Inferior parietal cortex (tissue), 1 donor: ENCODE results near the gene RANBP17.

Source experiments
- DNase-seq: peaks from one replicate; pipeline ENCODE4 v3.0.0-alpha.2; 2016; ENCODE audit errors: extremely low spot score

RANBP17 gene

DNA sequence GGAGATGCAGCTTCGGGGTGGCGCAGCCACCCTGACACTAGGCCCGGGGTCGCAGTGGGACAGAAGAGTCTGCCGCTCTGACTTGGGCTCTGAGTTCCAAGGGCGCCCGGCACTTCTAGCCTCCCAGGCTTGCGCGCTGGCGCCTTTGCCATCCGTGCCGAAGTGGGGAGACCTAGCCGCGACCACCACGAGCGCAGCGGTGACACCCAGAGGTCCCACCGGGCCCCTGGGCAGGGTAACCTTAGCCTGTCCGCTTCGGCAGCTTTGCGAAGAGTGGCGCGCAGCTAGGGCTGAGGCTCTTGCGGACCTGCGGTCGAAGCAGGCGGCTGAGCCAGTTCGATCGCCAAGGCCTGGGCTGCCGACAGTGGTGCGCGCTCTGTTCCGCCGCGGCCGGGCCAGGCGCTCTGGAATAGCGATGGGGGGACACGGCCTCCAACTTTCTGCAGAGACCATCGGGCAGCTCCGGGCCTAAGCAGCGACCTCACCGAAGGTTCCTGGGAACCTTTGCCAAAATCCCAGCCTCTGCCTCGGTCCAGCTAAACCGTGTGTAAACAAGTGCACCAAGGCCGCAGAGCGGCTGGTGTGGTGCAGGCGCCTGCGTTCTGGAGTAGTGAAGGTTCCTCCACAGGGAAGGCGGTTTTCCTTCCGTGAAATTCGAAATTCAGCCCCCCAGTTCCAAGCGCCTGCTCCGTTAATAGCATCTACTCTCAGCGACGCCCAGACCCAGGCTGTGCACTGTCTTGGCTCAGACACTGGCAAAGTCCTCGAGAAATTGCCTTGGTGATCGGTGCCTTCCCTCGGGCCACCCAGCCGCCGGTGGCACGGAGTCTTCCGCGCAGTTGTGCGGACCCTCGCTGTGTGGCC, 454.7 kb downstream of the RANBP17 start:
- DNase-seq = no peak

DNA sequence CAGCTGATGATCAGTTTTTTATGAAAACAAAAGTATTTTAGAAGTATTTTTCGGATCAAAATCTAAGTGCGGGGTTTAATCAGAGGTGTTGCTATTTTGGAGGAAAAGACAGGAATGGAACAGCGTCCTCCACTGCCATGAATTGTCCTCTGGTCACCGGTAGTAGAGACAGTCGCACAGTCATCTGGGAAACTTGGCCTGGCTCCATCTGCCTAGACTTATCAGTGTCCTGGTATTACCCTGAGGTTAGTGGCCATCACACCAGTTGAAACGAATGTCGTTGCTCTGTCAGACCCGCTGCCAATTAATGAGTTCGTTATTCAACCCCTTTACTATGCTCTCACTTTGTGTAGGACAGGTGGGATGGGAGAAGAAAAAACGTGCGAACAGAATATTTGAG, 455.4 kb downstream of the RANBP17 start:
- no peak for DNase-seq

DNA sequence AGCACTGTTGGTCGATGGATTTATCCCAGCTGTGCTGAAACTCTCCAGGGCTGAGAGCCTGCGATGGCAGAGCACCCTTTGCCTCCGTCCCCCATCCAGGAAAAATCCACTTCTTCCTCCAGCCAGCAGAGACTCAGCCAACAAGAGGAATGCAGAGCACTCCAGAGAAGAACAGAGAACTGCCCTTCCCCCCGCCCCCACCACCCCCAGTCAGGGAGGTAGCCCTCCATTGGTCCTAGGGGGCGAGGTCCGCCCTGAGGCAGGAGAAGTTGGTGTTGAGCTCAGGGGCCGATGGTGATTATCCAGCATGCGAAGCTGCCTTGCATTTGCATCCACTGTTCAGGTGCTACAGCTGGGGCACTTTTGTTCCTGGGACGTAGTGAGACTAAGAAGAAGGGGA, 456.2 kb downstream of the RANBP17 start:
- no peak for DNase-seq

DNA sequence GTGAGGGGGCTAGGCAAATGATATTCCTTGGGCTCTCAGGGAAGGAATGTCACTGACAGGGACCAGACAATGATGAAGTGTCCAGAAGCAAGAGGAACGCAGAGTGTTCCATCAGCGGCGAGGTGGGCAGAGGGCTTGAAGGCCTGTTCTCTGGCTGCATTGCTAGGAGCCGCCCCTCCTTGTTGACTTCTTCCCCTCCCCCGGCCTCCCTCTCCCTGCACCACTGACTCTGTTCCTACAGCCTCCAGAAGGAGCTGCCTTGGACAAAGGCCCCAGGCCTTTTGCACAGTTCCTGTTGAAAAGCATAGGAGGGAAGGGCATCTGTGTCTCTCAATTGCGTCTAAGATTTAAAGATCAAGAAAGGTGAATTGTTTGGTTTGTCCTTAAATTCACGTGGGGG, 459.6 kb downstream of the RANBP17 start:
- DNase-seq = no peak

DNA sequence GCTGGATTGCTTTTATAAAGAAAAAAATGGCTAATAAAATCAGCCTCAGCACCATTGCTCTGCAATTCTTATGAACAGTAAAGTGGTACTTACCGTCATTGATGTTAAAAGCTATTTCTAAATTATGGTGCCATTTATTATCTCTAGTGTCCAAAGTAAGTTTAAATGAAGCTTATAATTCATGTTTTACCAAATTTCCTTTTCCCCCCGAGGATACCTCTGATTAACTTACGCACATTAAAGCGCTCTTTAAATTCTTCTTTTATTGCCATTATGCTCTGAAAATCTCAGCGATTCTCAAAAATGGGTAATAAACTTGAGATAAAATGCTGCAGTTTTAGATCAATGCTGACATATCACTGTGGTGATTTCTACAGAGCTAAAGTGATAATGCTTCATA, 460.7 kb downstream of the RANBP17 start:
- DNase-seq = no peak

DNA sequence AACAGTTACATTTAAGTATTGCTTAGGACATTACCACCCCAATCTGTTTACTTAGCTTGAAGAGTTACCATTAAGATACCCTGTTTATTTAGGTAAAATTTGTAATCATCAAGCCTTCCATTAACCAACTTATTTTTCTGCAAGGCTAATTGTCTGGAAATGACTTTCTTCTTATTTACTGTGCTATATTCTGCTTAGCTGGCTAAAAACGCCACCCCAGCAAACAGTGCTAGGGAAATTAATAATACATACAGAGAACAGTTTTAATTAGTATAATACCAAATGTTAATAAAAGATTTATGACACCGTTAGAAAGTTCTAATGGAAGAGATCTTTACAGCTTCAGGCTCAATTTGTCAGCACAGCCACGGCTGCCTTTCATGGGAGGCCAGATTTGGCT, 461.2 kb downstream of the RANBP17 start:
- DNase-seq = no peak

DNA sequence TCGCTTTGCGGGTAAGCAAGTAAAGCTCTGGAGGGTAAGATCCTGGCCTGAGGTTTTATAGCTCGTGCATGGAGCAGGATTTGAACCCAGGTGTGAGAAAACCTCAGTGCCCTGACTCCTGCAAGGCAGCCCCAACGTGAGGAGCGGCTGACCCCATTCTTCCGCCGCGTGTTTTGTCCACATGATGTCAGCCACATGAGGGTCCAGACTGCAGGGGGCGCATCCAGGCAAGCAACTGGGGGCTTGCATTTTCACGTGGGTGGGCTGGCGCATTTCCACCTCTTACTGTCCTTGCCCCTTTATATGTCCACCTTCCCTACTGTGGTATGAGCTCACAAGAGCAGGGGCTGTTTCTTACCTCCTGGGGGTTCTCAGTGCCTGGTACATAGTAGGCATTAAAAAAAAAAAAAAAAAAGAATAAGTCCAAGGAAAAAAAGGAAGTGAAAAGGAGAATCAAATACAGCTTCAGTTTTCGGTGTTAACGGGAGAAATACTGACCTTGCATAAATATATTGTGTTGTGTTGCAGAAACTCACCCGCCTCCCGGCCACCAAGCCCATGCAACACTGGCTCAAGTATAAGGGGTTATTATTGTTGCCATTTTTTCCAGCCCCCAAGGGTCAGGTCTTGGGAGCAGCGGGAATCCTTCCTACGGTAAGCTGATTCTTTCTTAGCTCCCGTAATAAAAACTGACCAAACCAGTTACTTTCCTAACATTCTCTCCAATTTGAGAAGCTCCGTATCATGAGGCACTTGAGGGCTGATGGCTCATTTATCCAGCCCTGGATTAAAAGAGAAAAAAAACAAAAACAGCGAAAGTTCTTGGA, 462.2 kb downstream of the RANBP17 start:
- DNase-seq = no peak

DNA sequence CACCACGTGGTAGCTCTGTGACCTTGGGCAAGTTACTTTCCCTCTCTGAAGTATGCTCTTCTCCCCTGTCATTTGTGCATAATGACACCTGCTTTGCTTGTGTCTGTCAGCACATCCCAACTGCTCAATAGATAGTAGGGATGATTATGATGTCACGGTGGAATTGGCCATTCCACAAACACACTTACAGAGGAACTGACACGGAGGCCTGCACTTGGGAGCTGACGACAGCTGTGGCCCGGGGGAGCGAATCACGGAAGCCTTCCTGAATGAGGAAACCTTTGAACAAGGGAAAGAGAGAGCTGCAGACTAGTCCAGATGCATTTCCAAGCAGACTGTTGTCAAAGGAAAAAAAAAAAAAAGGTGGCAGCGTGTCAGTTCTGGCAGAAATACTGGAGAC, 468.2 kb downstream of the RANBP17 start:
- no peak for DNase-seq

DNA sequence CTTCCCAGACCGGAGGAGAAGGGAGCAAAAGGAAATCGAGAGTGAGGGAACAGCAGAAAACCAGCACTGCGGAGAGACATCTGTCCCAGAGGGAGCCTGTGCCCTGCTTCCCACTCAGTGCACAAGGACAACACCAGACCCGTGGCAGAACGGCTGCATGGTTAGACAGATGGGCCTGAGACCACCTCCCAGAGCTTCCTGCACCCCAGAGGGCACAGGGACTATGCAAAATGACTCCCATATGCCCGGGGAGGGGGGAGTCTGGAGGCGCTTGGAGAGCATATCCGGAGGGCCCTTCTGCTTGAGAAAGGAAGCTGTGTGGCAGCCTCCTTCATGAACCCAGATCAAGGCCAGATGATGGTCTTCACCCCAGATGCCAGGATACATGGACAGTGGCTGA, 473.8 kb downstream of the RANBP17 start:
- DNase-seq = no peak

DNA sequence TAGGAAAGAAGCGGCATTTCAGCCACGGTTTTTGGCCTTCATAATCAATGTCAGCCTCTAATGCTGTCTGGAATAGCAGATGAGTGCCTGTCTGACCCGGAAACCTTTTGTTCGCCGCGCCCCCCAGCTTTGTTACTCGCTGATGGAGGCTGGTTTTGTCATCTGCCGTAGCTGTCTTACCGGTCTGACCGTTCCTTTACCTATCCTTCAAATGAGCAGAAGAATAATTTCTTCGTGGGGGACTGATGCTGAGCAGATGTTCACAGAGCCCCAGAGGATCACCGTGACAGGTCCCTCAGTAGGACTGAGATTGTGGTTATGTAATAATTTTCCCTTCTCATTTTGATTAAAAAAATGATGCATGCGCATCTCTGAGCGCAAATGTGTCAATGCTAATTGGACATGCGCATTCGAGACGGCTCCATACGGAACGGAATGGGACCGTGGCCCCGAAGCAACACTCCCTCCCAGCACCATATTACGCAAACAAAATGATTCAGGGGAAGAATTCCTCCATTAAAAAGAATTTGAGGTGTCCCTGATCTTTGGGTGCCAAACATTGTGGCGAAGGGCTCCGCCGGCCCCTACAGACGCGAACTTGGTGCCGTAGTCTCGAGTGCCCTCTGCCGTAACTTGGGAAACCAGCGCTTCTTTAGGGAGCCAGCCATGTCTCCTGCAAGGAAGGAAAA, 474.8 kb downstream of the RANBP17 start:
- DNase-seq = peak; percentile 58

DNA sequence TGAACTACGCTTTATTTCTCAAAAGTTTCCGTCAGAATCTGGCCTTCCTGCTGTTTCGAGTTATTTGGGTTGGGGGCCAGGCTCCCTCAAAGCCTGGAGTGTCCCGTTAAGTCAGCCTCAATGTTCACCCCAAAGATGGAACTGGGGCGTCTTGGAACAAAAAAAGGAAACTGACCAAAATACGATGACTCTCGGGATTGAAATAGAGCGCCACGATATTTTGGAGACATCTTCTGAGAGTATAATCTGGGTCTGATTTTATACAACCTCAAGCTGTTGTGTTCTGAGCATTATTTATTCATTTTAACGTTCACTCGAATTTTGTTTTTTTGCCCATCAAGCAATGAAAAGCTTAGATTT, 475.4 kb downstream of the RANBP17 start:
- DNase-seq = no peak

DNA sequence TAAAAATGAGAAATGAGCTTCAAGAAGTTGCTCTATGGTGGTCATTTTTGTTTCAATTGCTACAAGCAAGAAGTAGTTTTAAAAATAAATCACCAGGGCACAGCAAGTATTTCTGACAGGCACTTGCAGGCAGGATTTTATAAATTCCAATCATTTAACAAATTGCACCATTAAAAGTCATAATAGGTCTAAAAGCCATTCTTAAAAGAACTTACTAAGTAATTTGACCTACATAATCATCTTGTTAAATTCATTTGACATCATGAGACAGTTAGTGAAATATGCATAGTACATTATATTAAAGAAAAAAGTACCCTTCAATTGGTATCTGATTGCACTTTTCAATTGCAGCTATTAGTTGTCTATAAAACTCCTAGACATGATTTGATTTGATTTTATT, 478.2 kb downstream of the RANBP17 start:
- no peak for DNase-seq

DNA sequence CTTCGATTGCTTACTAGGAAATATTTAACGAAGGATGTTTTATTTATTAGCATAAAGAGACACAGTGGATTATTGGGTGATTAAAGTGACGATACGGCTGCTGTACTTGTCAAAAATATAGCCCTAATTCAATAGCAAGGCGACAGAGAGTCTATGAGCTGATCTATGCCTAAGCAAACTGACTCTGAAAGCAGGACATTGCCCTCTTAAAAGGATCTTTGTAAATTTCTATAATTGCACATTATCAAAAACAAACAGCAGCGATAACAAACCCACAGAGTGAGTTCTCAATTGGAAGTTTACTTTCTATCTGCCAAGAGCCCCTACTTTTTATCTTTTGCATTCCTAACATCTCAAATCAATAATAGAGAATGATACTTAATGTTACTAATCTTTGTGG, 478.7 kb downstream of the RANBP17 start:
- DNase-seq = no peak

DNA sequence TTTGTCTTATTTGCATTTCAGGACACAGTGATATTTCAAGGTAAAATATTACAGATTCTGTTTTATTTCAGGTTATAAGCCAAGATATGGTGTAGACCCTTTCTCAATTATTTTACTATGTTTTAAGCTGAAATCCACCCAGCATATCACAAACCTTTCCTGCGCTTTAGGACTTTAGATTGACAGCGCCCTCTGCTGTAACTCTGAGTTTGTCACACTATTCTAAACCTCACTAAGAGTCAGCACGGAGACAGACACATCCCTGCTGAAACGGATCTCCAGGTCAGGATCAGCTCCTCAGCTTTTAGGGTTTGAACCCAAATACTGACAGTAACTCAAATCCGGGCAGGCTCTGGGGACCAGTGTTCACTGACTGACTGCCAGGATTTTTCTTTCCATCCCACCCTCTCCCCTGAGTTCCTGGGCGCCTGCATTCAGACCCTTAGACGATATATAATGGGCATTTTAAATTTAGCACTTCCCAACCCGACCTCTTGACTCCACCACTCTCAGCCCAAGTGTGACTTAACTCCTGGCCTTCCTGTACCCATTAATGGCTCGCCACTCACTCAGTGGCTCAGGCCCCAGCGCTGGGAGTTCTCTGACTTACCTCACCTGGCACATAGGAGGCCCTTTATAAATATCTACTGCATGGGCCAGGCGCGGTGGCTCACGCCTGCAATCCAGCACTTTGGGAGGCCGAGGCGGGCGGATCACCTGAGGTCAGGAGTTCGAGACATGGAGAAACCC, 480.7 kb downstream of the RANBP17 start:
- DNase-seq = peak; percentile 75

DNA sequence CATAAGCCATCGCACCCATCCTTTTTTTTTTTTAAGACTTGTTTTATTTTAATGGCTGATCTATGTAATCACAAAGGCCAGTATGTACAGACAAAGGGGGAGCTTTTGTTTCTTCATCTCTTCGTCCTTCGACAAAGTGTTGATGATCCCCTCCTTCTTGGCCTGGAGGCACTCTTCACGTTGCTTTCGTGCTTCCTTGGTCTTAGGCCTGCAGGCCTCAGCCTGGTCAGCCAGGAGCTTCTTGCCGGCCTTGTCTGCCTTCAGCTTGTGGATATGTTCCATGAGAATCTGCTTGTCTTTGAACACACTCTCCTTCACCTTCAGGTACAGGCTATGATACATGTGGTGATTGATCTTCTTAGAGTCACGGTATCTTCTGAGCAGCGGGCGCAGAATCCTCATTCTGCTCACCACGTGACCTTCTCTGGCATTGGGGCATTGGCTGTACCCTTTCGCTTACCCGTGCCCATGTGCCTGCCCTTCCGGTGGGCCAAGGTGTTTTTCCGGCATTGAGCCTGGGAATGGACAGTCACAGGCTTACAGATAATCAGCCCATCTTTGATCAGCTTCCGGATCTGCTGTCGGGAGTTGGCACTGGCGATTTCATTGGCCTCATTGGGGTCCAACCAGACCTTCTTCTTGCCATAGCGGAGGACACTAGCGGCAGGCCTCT, 483.3 kb downstream of the RANBP17 start:
- no peak for DNase-seq
